ENCODE measurements around the gene KCNIP1.
"Not testable (repeated sequence)": the region's sequence is repeated elsewhere in the genome, so short reads cannot be mapped to it uniquely, and the experiment has no call there.

The KCNIP1 gene

GRCh38 chr5:170757669-170758068 is 253.8 kb downstream of the KCNIP1 start:
- no peak overlapping the region for H3K4me3 ChIP-seq (ENCODE audit: low read depth, low read length)
- DNase-seq (ENCODE audit: low read depth): no peak
- TF ChIP-seq MAX (IDR thresholded peaks at IDR 0.05; ENCODE audit: low read depth, low read length) (no peak), POLR2A (IDR thresholded peaks at IDR 0.05; ENCODE audit: extremely low read depth, insufficient read length) (no peak), MYC (IDR thresholded peaks at IDR 0.05; ENCODE audit: low read depth, low read length) (no peak), CTCF (IDR thresholded peaks at IDR 0.05; ENCODE audit: low read depth, low read length) (no peak)

GRCh38 chr5:170758481-170758880 is 254.7 kb downstream of the KCNIP1 start:
- DNase-seq (ENCODE audit: low read depth): no peak
- H3K4me3 ChIP-seq (ENCODE audit: low read depth, low read length): no peak overlapping the region
- TF ChIP-seq MAX (IDR thresholded peaks at IDR 0.05; ENCODE audit: low read depth, low read length) (no peak), CTCF (IDR thresholded peaks at IDR 0.05; ENCODE audit: low read depth, low read length) (no peak), MYC (IDR thresholded peaks at IDR 0.05; ENCODE audit: low read depth, low read length) (no peak)

GRCh38 chr5:170760113-170760512 is 256.3 kb downstream of the KCNIP1 start:
- no peak for TF ChIP-seq MAX (IDR thresholded peaks at IDR 0.05; ENCODE audit: low read depth, low read length)
- no peak for TF ChIP-seq POLR2A (IDR thresholded peaks at IDR 0.05; ENCODE audit: extremely low read depth, insufficient read length)
- TF ChIP-seq CTCF (IDR thresholded peaks at IDR 0.05; ENCODE audit: low read depth, low read length): no peak
- TF ChIP-seq MYC (IDR thresholded peaks at IDR 0.05; ENCODE audit: low read depth, low read length): no peak
- no peak for DNase-seq (ENCODE audit: low read depth)
- H3K4me3 ChIP-seq (ENCODE audit: low read depth, low read length): no peak overlapping the region

- DNase-seq (ENCODE audit: low read depth): no peak
- TF ChIP-seq POLR2A (IDR thresholded peaks at IDR 0.05; ENCODE audit: extremely low read depth, insufficient read length) (no peak), MAX (IDR thresholded peaks at IDR 0.05; ENCODE audit: low read depth, low read length) (no peak), CTCF (IDR thresholded peaks at IDR 0.05; ENCODE audit: low read depth, low read length) (no peak), MYC (IDR thresholded peaks at IDR 0.05; ENCODE audit: low read depth, low read length) (no peak)
- no peak overlapping the region for H3K4me3 ChIP-seq (ENCODE audit: low read depth, low read length)
Measured at GRCh38 chr5:170761048-170761707, 257.4 kb downstream of the KCNIP1 start.

GRCh38 chr5:170761708-170762066 is 257.9 kb downstream of the KCNIP1 start:
- TF ChIP-seq POLR2A (IDR thresholded peaks at IDR 0.05; ENCODE audit: extremely low read depth, insufficient read length) (no peak), CTCF (IDR thresholded peaks at IDR 0.05; ENCODE audit: low read depth, low read length) (no peak), MYC (IDR thresholded peaks at IDR 0.05; ENCODE audit: low read depth, low read length) (no peak), MAX (IDR thresholded peaks at IDR 0.05; ENCODE audit: low read depth, low read length) (no peak)
- no peak for DNase-seq (ENCODE audit: low read depth)
- no peak overlapping the region for H3K4me3 ChIP-seq (ENCODE audit: low read depth, low read length)

GRCh38 chr5:170762298-170762697 is 258.5 kb downstream of the KCNIP1 start:
- DNase-seq (ENCODE audit: low read depth); H3K4me3 ChIP-seq (ENCODE audit: low read depth, low read length): not testable (repeated sequence)

- not testable (repeated sequence) for DNase-seq (ENCODE audit: low read depth); H3K4me3 ChIP-seq (ENCODE audit: low read depth, low read length)
Measured at GRCh38 chr5:170765868-170766267, 262.0 kb downstream of the KCNIP1 start.

Measured in NB4 (cell line).